Measurements from ENCODE around the gene DAD1.

DNA sequence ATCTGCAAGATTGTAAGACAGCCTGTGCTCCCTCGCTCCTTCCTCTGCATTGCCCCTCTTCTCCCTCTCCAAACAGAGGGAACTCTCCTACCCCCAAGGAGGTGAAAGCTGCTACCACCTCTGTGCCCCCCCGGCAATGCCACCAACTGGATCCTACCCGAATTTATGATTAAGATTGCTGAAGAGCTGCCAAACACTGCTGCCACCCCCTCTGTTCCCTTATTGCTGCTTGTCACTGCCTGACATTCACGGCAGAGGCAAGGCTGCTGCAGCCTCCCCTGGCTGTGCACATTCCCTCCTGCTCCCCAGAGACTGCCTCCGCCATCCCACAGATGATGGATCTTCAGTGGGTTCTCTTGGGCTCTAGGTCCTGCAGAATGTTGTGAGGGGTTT, 37.4 kb downstream of the DAD1 start:
- no peak for TF ChIP-seq POLR2A (IDR thresholded peaks at IDR 0.05; ENCODE audit: low read length)
- no peak for TF ChIP-seq GATA1 (IDR thresholded peaks at IDR 0.05; ENCODE audit: low read depth, low read length)
